ENCODE results near the gene KCNQ5.

KCNQ5 gene

DNA sequence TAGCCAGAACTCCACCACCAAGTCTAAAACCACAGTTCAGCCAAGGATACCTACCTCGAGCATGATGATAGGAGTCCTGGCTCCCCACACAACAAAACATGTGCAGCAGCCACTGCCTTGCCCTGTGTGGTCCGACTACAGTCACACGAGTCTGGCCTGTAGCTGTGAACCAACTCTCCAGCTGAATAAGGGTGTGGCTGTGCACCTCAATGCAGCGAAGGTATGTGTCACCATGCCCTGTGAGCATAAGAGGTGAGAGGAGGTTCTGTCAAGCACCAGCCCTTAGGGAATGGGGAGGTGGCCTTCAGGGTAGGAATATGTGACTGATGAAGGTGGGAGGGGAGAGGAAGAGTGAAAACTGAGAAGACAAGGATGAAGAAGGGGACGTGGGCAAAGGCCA is 620.1 kb downstream of the KCNQ5 start:
- no peak for DNase-seq (ENCODE audit: low read depth, low spot score)
